Embryonic facial prominence (tissue), 1 donor: Measurements from ENCODE around the gene MAP1LC3C.
A peak's percentile ranks its signal among the peaks of the same experiment; 100 is the strongest.

ENCODE experiments used
- DNase-seq: peaks from one replicate; pipeline ENCODE4 v3.0.0-alpha.2; 2016; ENCODE audit errors: extremely low spot score

MAP1LC3C gene

DNA sequence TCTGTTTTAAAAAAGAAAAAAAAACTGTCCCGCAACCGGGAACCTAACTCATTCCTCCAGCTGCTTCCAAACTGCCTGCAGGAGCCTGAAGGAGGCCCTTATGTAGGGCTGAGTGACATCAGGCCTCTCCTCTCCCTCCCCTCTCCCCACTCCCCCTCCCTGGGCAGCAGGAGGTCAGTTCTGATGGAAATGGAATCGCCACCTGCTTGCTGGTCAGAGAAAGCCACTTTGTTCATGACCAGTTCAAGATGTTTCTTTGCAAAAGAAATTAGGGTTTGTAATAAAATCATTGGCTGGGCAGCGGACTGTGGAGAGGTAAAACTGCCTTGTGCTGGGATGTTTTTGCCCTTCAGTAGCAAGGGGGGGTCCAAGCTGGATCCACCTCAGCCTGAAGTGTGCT is at the start of gene MAP1LC3C:
Gene MAP1LC3C (minus strand): TSS at position 73 of the 400 bp plus-strand sequence. CDS start 90 bp downstream, outside the sequence.
- no peak for DNase-seq

- DNase-seq, result no peak
These were observed 44.3 kb upstream of the MAP1LC3C start for GRCh38 chr1:242043165-242043564.

DNA sequence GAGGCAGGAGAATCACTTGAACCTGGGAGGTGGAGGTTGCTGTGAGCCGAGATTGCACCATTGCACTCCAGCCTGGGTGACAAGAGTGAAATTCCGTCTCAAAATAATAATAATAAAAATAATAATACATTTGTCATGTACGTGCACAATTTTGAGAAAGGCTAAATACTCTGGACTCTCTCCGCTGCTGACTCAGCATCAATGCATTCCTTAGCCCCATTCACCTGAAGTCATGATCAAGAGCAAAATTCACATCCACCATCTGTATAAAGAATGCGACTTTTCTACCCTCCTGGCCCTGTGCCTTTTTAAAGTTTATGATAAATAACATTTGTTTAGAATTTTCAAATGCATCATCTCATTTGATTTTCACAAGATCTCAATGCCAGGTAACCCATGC is 35.5 kb upstream of the MAP1LC3C start:
- DNase-seq, result no peak

GRCh38 chr1:242033447-242033846 is 34.5 kb upstream of the MAP1LC3C start:
- DNase-seq, result no peak

- DNase-seq, result no peak
These were observed 31.2 kb upstream of the MAP1LC3C start for GRCh38 chr1:242030071-242030470.

- no peak for DNase-seq
These were observed 26.8 kb upstream of the MAP1LC3C start for GRCh38 chr1:242025681-242026080.

DNA sequence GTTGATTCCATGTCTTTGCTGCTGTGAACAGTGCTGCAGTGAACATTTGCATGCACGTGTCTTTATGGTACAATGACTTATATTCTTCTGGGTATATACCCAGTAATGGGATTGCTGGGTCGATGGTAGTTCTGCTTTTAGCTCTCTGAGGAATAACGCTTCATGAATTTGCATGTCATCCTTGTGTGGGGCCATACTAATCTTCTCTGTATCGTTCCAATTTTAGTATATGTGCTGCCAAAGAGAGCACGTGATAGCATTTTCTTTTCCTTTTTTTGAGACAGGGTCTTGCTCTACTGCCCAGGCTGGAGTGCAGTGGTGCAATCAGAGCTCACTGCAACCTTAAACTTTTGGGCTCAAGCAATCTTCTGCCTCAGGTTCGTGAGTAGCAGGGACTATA is 24.9 kb upstream of the MAP1LC3C start:
- no peak for DNase-seq

DNA sequence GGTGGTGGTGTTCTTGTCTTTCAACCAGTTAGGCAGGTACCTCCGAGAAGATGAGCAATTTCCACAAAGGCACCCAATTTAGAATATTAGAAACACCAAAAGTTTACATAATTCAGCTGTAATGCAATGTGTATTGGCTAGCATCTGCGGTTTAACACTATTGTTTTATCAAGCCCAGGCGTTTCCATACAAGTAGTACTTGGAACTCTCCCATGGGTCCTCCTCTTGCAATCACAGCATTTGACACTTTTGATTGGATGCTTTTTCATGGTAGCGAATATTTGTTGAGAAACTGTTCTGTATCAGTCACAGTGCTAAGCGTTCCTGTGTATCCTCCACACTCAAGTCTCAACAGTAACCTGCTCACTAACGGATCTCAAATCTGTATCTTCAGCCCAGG is 20.1 kb upstream of the MAP1LC3C start:
- no peak for DNase-seq

DNA sequence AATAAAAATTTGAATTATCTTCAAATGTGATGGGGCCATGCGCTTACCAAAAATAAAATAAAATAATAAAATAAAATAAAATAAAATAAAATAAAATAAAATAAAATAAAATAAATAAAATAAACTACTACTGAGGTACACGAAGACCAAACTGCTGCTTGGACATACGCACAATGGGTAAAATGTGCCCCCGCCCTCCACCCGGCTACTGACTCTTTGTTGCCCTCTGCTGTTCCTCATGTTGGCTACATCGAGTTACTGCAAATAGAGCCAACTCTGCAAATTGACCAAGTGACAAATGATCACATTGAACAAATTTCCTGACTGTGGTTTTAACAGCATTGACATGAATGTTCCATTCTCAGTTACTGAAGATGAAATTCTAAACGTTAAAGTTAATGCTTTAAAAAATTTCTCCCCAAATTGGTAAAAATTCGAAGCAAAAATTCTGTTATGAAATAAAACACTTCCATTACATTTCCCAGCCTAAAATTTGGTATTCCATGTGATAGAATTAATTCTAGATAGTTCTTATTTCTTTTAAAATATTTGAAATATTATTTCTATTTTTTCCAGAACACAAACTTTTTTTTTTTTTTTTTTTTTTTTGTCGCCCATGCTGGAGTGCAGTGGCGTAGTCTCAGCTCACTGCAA is 18.8 kb upstream of the MAP1LC3C start:
- no peak for DNase-seq

GRCh38 chr1:242016479-242016878 is 17.6 kb upstream of the MAP1LC3C start:
- DNase-seq, result no peak

GRCh38 chr1:242011894-242012660 is 13.2 kb upstream of the MAP1LC3C start:
- DNase-seq, result no peak

DNA sequence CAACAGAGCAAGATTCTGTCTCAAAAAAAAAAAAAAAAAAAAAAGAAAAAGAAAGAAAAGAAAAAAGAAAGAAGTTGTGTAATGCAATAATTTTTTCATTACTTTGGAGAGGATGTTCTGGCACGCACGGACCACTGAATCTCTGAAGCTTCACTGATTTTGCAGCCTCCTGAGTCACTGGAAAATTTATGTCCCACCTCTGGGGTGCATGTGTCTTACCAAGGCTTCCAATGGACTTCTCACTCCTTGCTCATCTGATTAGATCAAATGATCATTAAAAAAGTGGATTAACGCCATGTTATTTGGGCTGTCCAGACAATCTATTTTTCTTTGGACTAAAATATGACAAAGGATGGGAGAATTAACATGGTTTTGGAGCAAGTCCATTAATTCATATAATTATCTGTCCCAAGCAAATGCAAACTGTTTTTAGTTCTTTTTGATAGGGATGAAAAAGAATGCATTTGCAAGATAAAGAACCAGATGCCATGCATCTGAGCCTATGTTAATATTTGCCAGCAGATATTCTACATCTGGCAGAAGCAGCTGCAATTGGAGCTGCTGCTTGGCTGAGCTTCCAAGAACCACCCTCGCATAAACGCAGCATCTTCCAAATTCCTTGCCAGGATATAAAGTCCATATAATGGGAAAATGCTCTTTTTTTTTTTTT is 10.1 kb upstream of the MAP1LC3C start:
- DNase-seq, result no peak

- no peak for DNase-seq
These were observed 8.1 kb upstream of the MAP1LC3C start for GRCh38 chr1:242006976-242007375.

DNA sequence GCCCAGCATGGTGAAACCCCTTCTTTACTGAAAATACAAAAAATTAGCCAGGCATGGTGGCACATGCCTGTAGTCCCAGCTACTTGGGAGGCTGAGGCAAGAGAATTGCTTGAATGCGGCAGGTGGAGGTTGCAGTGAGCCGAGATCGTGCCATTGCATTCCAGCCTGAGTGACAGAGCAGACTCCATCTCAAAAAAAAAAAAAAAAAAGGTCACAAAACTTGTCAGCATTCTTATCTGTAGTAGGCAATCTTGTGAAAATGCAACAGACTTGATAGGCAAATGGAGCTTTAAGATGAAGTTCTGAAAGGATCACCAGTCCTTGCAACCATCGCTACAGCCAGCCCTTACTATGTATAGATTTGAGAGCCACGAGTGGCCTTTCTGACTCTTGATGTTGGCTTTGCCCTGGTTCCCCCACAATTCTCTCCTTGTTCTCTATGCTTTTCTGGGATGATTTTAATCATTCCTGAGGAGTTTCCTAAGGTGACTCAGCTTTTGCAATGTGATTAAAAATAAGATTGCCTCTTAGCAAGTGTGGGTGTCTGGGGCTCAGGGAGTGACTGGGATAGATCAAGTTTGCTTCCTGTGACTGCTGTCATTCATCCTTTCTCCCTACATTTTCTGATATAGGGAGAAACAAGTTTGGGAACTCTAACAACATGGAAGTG is 7.1 kb upstream of the MAP1LC3C start:
- DNase-seq, result no peak

DNA sequence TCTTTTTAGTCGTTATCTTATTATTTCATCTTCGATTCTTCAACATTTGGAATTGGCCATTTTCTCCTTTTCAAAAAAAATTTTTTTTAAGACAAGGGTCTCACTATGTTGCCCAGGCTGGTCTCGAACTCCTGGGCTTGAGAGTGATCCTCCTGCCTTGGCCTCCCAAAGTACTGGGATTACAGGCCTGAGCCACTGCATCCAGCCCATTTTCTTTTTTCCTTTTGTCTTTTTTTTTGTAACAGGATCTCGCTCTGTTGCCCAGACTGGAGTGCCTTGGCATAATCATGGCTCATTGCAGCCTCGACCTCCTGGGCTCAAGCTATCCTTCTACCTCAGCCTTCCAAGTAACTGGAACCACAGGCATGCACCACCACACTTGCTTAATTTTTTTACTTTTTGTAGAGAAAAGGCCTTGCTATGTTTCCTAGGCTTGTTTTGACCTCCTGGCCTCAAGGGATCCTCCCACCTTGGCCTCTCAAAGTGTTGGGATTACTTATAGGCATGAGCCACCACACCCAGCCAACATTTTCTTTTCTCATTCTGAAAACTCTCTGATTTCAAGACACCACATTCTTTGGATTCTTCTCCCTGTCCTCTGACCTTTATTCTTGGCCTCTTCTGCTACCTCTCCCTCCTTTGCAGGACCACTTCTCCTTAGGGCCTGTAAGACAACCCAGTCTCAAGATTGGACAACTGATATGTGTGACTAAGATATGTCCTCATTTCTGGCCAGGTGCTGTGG is 6.0 kb upstream of the MAP1LC3C start:
- DNase-seq, result no peak

- no peak for DNase-seq
These were observed 3.6 kb upstream of the MAP1LC3C start for GRCh38 chr1:242002510-242002909.

GRCh38 chr1:242002072-242002471 is 3.2 kb upstream of the MAP1LC3C start:
- no peak for DNase-seq

DNA sequence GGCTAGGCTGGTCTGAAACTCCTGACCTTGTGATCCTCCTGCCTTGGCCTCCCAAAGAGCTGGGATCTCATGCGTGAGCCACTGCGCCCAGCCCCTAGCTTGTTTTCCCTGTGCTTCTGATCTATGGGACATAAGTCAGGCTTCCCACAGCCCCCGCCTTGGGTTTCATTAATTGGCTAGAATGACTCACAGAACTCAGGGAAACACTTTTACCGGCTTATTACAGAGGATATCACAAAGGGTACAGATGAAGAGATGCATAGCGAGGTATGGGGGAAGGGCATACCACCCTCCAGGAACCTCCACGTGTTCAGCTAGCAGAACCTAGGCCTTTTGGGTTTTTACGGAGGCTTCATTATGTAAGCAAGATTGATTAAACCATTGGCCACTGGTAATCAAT is 1.5 kb upstream of the MAP1LC3C start:
- DNase-seq, result no peak

GRCh38 chr1:241998412-241998921 is 431 bp downstream of the MAP1LC3C start:
- peak; percentile 25 for DNase-seq

DNA sequence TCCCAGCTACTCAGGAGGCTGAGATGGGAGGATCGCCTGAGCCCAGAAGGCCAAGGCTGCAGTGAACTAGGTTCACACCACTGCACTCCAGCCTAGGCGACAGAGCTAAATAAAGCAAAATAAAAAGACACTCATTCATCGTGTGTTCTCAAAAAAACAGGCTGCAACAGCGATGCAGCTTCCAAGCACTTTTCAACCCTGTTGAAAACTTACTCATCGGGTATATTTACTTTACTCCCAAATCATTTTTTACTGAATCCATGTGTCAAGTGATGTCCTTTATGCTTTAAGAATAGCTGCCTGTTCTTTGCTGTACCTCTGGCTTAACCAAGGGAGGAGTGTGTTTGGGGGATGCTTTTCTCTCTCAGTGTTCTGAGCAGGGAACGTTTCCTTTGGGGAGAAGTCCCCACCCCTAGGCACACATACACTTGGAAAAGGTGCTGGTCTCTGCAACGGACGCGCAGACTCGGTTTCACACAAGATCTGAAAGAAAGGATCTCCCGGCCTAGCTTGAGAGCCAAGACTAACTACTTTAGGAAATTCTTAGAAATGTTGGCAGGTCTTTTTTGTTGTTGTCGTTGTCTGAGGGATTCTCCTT is 1.4 kb downstream of the MAP1LC3C start:
- DNase-seq, result no peak

- no peak for DNase-seq
These were observed 4.7 kb downstream of the MAP1LC3C start for GRCh38 chr1:241994171-241994570.
